ENCODE results near the gene DOCK9. TPM values are rescaled to one million over a fixed set of nuclear protein-coding genes. Genes with fewer than 3 reads are reported as not detected.

DOCK9 gene
- total RNA-seq, 4 donors from 2014 or later: 79.1 to 197 (median 107) TPM

DNA sequence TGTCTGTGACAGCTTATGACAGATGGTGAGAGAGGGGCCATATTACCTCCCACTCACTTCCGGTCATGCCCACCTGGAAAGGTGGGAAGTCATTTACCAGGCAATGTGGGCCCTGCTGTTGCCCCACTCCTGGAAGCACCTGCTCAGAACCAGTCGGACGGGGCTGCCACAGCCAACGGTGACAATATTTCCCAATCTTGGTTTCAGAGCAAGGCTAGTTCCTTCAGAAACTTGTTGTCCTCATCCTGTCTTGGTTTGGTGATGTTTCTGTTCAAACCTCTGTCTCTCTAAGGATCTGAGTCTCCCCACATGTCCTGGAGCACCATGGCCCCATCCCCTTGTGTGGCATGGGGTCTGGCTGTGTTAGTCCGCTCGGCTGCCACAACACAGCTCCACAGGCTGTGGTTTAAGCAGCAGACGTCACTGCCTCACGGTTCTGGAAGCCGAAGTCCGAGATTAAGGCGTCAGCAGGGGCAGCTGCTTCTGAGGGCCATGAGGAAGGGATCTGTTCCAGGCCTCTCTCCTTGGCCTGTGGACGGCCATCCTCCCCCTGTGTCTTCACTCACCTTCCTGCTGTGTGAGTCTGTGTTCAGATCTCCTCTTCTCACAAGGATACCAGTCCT is 193.9 kb downstream of the DOCK9 start:
- no peak for DNase-seq
- H3K27me3 ChIP-seq: no peaks in the 10 kb centered on the region
- no peak overlapping the region for H3K4me3 ChIP-seq
- no peaks in the 10 kb centered on the region for H3K9me3 ChIP-seq
- intact Hi-C loops (cut with DNase I; ENCODE audit: low total_unique reads): no loop called here
- no peak for TF ChIP-seq POLR2A (IDR thresholded peaks at IDR 0.05)
- no peaks in the 10 kb centered on the region for H3K36me3 ChIP-seq
- H3K27ac ChIP-seq: no peak overlapping the region
- H3K4me1 ChIP-seq: no peaks in the 10 kb centered on the region

DNA sequence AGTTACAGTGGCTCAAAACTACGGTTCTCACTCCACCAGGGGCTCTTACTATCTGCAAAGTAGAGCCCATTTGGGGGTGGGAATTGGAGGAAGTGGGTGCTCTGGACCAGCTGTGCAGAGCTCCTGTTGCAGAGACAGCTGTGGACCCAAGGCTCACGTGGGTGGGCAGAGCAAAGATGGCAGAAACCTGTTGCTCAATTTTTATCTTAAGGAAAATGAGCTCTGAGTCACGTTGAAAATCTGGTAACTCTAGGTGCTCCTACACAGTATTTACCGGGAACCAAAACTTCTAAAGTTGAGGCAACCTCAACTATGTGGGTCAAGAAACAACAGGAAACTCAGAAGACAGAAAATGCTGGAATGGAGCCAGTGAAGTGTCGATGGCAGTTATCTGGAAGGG is 195.2 kb downstream of the DOCK9 start:
- Histone ChIP-seq H3K4me1 (no peaks in the 10 kb centered on the region), H3K9me3 (no peaks in the 10 kb centered on the region), H3K27ac (no peak overlapping the region), H3K36me3 (no peaks in the 10 kb centered on the region), H3K4me3 (no peak overlapping the region), H3K27me3 (no peaks in the 10 kb centered on the region)
- TF ChIP-seq, protein P1, sequence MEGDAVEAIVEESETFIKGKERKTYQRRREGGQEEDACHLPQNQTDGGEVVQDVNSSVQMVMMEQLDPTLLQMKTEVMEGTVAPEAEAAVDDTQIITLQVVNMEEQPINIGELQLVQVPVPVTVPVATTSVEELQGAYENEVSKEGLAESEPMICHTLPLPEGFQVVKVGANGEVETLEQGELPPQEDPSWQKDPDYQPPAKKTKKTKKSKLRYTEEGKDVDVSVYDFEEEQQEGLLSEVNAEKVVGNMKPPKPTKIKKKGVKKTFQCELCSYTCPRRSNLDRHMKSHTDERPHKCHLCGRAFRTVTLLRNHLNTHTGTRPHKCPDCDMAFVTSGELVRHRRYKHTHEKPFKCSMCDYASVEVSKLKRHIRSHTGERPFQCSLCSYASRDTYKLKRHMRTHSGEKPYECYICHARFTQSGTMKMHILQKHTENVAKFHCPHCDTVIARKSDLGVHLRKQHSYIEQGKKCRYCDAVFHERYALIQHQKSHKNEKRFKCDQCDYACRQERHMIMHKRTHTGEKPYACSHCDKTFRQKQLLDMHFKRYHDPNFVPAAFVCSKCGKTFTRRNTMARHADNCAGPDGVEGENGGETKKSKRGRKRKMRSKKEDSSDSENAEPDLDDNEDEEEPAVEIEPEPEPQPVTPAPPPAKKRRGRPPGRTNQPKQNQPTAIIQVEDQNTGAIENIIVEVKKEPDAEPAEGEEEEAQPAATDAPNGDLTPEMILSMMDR (IDR thresholded peaks at IDR 0.05): no peak
- TF ChIP-seq POLR2A (IDR thresholded peaks at IDR 0.05): no peak
- DNase-seq: no peak
- intact Hi-C loops (cut with DNase I; ENCODE audit: low total_unique reads): no loop called here

DNA sequence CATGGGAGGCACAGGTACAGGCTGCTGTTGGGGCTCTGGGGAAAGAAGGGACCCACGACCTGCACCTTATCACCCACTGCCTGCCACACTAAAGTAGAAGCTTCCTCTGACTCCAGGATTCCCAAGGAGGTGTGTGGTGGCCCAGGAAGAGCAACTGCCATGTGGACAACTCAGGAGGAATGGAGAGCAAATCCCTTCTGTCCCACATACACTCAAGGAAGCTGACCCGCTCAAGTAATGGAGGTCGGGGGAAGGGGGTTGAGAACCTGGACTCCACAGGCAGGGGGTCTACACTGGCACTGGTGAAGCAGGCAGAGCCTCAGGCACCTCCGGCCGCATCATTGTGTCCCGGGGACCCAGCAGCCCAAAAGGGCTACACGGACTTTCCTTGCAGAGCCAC is 196.0 kb downstream of the DOCK9 start:
- no peak for TF ChIP-seq POLR2A (IDR thresholded peaks at IDR 0.05)
- TF ChIP-seq, protein P1 (IDR thresholded peaks at IDR 0.05): no peak
- DNase-seq: no peak
- H3K27ac ChIP-seq: no peak overlapping the region
- H3K27me3 ChIP-seq: no peaks in the 10 kb centered on the region
- H3K4me3 ChIP-seq: no peak overlapping the region
- intact Hi-C loops (cut with DNase I; ENCODE audit: low total_unique reads): no loop called here
- H3K36me3 ChIP-seq: no peaks in the 10 kb centered on the region
- no peaks in the 10 kb centered on the region for H3K4me1 ChIP-seq
- no peaks in the 10 kb centered on the region for H3K9me3 ChIP-seq

DNA sequence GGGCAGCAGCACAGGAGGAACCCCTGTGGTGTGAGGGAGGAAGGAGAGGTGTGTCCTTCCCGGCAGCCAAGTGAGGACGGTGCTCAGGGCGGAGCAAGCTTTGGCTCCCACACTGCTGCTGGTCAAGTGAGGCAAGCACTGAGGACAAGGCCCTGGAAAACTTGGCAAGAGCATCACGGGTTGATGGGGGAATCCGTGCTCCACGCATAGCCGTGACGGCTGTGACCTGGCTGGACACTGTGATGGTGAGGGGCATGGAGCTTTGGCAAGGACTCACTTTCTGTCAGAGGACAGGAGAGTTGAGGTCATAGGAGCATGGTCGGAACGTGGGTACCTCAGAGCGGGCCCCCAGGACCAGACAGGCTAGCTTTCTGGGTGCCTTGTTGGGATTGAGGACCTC is 196.4 kb downstream of the DOCK9 start:
- DNase-seq: no peak
- no peaks in the 10 kb centered on the region for H3K27me3 ChIP-seq
- H3K4me1 ChIP-seq: no peaks in the 10 kb centered on the region
- TF ChIP-seq, protein P1 (IDR thresholded peaks at IDR 0.05): no peak
- TF ChIP-seq POLR2A (IDR thresholded peaks at IDR 0.05): no peak
- H3K4me3 ChIP-seq: no peak overlapping the region
- H3K36me3 ChIP-seq: no peaks in the 10 kb centered on the region
- H3K27ac ChIP-seq: no peak overlapping the region
- intact Hi-C loops (cut with DNase I; ENCODE audit: low total_unique reads): no loop called here
- no peaks in the 10 kb centered on the region for H3K9me3 ChIP-seq

DNA sequence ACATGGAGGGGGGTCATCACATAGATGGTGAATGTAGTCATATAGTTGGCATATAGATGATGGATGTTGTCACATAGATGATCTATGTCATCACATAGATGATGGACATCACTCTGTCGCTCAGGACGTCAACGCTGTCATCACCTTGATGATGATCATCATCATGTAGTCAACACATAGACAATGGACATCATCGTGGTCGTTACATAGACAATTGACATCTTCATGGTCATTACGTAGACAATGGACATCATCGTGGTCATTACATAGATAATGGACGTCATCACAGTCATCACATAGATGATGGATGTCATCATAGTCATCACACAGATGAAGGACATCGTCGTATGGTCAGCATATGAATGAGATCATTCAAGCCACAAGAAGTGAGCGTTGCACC is 196.8 kb downstream of the DOCK9 start:
- H3K4me3 ChIP-seq: no peak overlapping the region
- DNase-seq: no peak
- no peaks in the 10 kb centered on the region for H3K4me1 ChIP-seq
- no peak overlapping the region for H3K27ac ChIP-seq
- no peak for TF ChIP-seq POLR2A (IDR thresholded peaks at IDR 0.05)
- TF ChIP-seq, protein P1 (IDR thresholded peaks at IDR 0.05): no peak
- intact Hi-C loops (cut with DNase I; ENCODE audit: low total_unique reads): no loop called here
- no peaks in the 10 kb centered on the region for H3K36me3 ChIP-seq
- no peaks in the 10 kb centered on the region for H3K9me3 ChIP-seq
- H3K27me3 ChIP-seq: no peaks in the 10 kb centered on the region

DNA sequence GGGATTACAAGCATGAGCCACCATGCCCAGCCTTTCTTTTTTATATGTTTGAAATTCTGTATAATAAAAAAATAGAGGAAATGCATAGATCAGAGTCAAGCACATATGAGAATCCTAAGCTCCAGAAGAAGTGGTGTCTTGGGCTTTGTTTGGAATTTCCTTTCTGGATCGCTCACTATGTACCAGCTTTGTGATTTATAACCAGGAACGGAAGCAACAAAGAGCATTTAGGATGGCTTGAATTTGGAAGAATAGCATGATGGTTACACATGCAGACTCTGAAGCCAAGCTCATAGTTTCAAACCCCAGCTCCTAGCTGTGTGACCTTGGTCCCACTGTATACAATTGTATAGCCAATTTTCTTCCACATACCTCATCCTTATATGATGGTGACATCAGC is 197.4 kb downstream of the DOCK9 start:
- no peaks in the 10 kb centered on the region for H3K36me3 ChIP-seq
- H3K27ac ChIP-seq: no peak overlapping the region
- TF ChIP-seq, protein P1 (IDR thresholded peaks at IDR 0.05): no peak
- no peak for TF ChIP-seq POLR2A (IDR thresholded peaks at IDR 0.05)
- H3K4me3 ChIP-seq: no peak overlapping the region
- H3K9me3 ChIP-seq: no peaks in the 10 kb centered on the region
- H3K27me3 ChIP-seq: no peaks in the 10 kb centered on the region
- no peak for DNase-seq
- H3K4me1 ChIP-seq: no peaks in the 10 kb centered on the region
- intact Hi-C loops (cut with DNase I; ENCODE audit: low total_unique reads): no loop called here

All from uterus (tissue), 4 donors.